ENCODE measurements around the gene AIFM2.

Gene AIFM2

GRCh38 chr10:70137135-70137534, 4.5 kb upstream of the AIFM2 start:
- no peak for TF ChIP-seq BACH2 (CRISPR knock-in tag; IDR thresholded peaks at IDR 0.05; ENCODE audit: borderline replicate concordance)
- no peak for TF ChIP-seq OSR1 (CRISPR knock-in tag; IDR thresholded peaks at IDR 0.05)
- no peak for TF ChIP-seq ZNF565 (CRISPR knock-in tag; conservative IDR thresholded peaks at IDR 0.05; ENCODE audit: low read depth)
- TF ChIP-seq TOX (CRISPR knock-in tag; IDR thresholded peaks at IDR 0.05; ENCODE audit: borderline replicate concordance), result no peak
- no peak for TF ChIP-seq TSHZ2 (CRISPR knock-in tag; IDR thresholded peaks at IDR 0.05)
- no peak for TF ChIP-seq PPARA (CRISPR knock-in tag; IDR thresholded peaks at IDR 0.05; ENCODE audit: borderline replicate concordance)
- TF ChIP-seq ARNTL (CRISPR knock-in tag; IDR thresholded peaks at IDR 0.05; ENCODE audit: borderline replicate concordance, low read depth), result no peak
- TF ChIP-seq ZFP3 (CRISPR knock-in tag; IDR thresholded peaks at IDR 0.05), result no peak
- ATAC-seq, result no peak

- TF ChIP-seq TCF4 (CRISPR knock-in tag; IDR thresholded peaks at IDR 0.05; ENCODE audit: borderline replicate concordance) (no peak), ZNF70 (CRISPR knock-in tag; IDR thresholded peaks at IDR 0.05) (no peak), OSR1 (CRISPR knock-in tag; IDR thresholded peaks at IDR 0.05) (no peak), CREB5 (CRISPR knock-in tag; IDR thresholded peaks at IDR 0.05; ENCODE audit: low read depth) (no peak), ISL1 (CRISPR knock-in tag; IDR thresholded peaks at IDR 0.05) (no peak), ZFP3 (CRISPR knock-in tag; IDR thresholded peaks at IDR 0.05) (no peak)
- no peak for ATAC-seq
Measured at GRCh38 chr10:70135684-70136083, 3.1 kb upstream of the AIFM2 start.

GRCh38 chr10:70135046-70135445, 2.4 kb upstream of the AIFM2 start:
- TF ChIP-seq ZFP30 (CRISPR knock-in tag; IDR thresholded peaks at IDR 0.05), result no peak
- no peak for TF ChIP-seq ISL1 (CRISPR knock-in tag; IDR thresholded peaks at IDR 0.05)
- TF ChIP-seq ZNF8 (CRISPR knock-in tag; IDR thresholded peaks at IDR 0.05), result no peak
- no peak for TF ChIP-seq SNAI2 (CRISPR knock-in tag; IDR thresholded peaks at IDR 0.05)
- no peak for TF ChIP-seq POU6F1 (CRISPR knock-in tag; IDR thresholded peaks at IDR 0.05; ENCODE audit: borderline replicate concordance, low read depth)
- TF ChIP-seq GLIS3 (CRISPR knock-in tag; IDR thresholded peaks at IDR 0.05), result no peak
- TF ChIP-seq ZNF70 (CRISPR knock-in tag; IDR thresholded peaks at IDR 0.05), result no peak
- TF ChIP-seq PATZ1 (CRISPR knock-in tag; IDR thresholded peaks at IDR 0.05; ENCODE audit: borderline replicate concordance), result no peak
- no peak for ATAC-seq

- no peak for ATAC-seq
- TF ChIP-seq RARB (CRISPR knock-in tag; IDR thresholded peaks at IDR 0.05) (no peak), BACH2 (CRISPR knock-in tag; IDR thresholded peaks at IDR 0.05; ENCODE audit: borderline replicate concordance) (no peak), PATZ1 (CRISPR knock-in tag; IDR thresholded peaks at IDR 0.05; ENCODE audit: borderline replicate concordance) (no peak), ESRRG (CRISPR knock-in tag; IDR thresholded peaks at IDR 0.05) (no peak), ZFP3 (CRISPR knock-in tag; IDR thresholded peaks at IDR 0.05) (no peak), PPARA (CRISPR knock-in tag; IDR thresholded peaks at IDR 0.05; ENCODE audit: borderline replicate concordance) (no peak), SNAI2 (CRISPR knock-in tag; IDR thresholded peaks at IDR 0.05) (no peak), TOX (CRISPR knock-in tag; IDR thresholded peaks at IDR 0.05; ENCODE audit: borderline replicate concordance) (no peak), ZC3H10 (CRISPR knock-in tag; IDR thresholded peaks at IDR 0.05) (no peak)
Measured at GRCh38 chr10:70131560-70131937, 1.1 kb downstream of the AIFM2 start.

All from SK-N-SH treated with all-trans-retinoic acid at 6 μM for 48 hours (cell line).